GM23338 (cell line): ENCODE data around the gene PCK2. TPM values are rescaled to one million over a fixed set of nuclear protein-coding genes. Genes with fewer than 3 reads are reported as not detected.

Experiments
- ATAC-seq: fragments of 200-7000 bp; cut with Tn5 transposase; 3 replicates; pipeline ENCODE4 v1.9.1; 2020
- DNase-seq: peaks from one replicate; pipeline ENCODE4 v3.0.0-alpha.2; 2015; ENCODE audit warnings: low spot score
- H2AFZ ChIP-seq: fragments of 200-600 bp; sonication (generic); 2 replicates; pipeline ENCODE4 v1.8.0; 2016; ENCODE audit warnings: antibody characterized with exemption, mild to moderate bottlenecking, moderate library complexity
- H3F3A ChIP-seq: fragments of 200-600 bp; sonication (generic); replicated peaks from 2 replicates; pipeline ENCODE4 v1.8.0; 2017; ENCODE audit warnings: antibody characterized with exemption, mixed run types, low read depth
- H3K27ac ChIP-seq: fragments of 200-600 bp; sonication (generic); 2 replicates; pipeline ENCODE4 v1.6.1; 2016; ENCODE audit warnings: low read depth
- H3K27me3 ChIP-seq: fragments of 200-600 bp; sonication (generic); 2 replicates; pipeline ENCODE4 v1.8.0; 2016; ENCODE audit warnings: mild to moderate bottlenecking, mixed run types, moderate library complexity; ENCODE audit not compliant: insufficient read depth
- H3K36me3 ChIP-seq: fragments of 200-600 bp; sonication (generic); 2 replicates; pipeline ENCODE4 v1.8.0; 2016; ENCODE audit warnings: mild to moderate bottlenecking; ENCODE audit not compliant: insufficient read depth
- H3K4me1 ChIP-seq: fragments of 200-600 bp; sonication (generic); 2 replicates; pipeline ENCODE4 v1.8.0; 2016; ENCODE audit warnings: mild to moderate bottlenecking, moderate library complexity; ENCODE audit not compliant: insufficient read depth
- H3K4me2 ChIP-seq: fragments of 200-600 bp; sonication (generic); 2 replicates; pipeline ENCODE4 v1.7.1; 2017; ENCODE audit warnings: mixed run types
- H3K4me3 ChIP-seq: fragments of 200-600 bp; sonication (generic); 2 replicates; pipeline ENCODE4 v1.6.1; 2016; ENCODE audit warnings: mixed run types
- H3K79me2 ChIP-seq: fragments of 200-600 bp; sonication (generic); replicated peaks from 2 replicates; pipeline ENCODE4 v1.8.0; 2017; ENCODE audit warnings: mild to moderate bottlenecking; ENCODE audit not compliant: insufficient read depth
- H3K9me2 ChIP-seq: fragments of 200-600 bp; sonication (generic); 2 replicates; pipeline ENCODE4 v1.8.0; 2017; ENCODE audit not compliant: insufficient read depth
- H4K20me1 ChIP-seq: fragments of 200-600 bp; sonication (generic); replicated peaks from 2 replicates; pipeline ENCODE4 v1.8.0; 2017; ENCODE audit warnings: mild to moderate bottlenecking; ENCODE audit not compliant: insufficient read depth
- H3K27ac Mint-ChIP-seq: 2 replicates; pipeline ENCODE4 v1.8.0; 2020; ENCODE audit warnings: inconsistent platforms, mild to moderate bottlenecking, moderate library complexity, mixed read lengths
- H3K27me3 Mint-ChIP-seq: 3 replicates; pipeline ENCODE4 v1.8.0; 2022; ENCODE audit warnings: low read depth, mild to moderate bottlenecking, moderate library complexity, mixed read lengths, inconsistent platforms; ENCODE audit not compliant: insufficient read depth, poor library complexity
- H3K36me3 Mint-ChIP-seq: 3 replicates; pipeline ENCODE4 v1.8.0; 2021; ENCODE audit warnings: low read depth, mild to moderate bottlenecking, inconsistent platforms, moderate library complexity, mixed read lengths
- H3K4me1 Mint-ChIP-seq: 3 replicates; pipeline ENCODE4 v1.8.0; 2020; ENCODE audit warnings: mild to moderate bottlenecking, inconsistent platforms, mixed read lengths
- H3K4me3 Mint-ChIP-seq: 3 replicates; pipeline ENCODE4 v1.8.0; 2021; ENCODE audit warnings: moderate library complexity, mild to moderate bottlenecking, inconsistent platforms, mixed read lengths
- H3K9me3 Mint-ChIP-seq: 3 replicates; pipeline ENCODE4 v1.8.0; 2020; ENCODE audit warnings: moderate library complexity, mild to moderate bottlenecking, inconsistent platforms, mixed read lengths
- CREB1 ChIP-seq: fragments of 250-450 bp; sonication (Bioruptor Pico); IDR thresholded peaks from 2 replicates; pipeline ENCODE4 v1.5.0; 2020; ENCODE audit warnings: low read depth, mild to moderate bottlenecking, moderate library complexity
- CTCF ChIP-seq, 2 experiments: fragments of 200-600 bp in 1 of 2; sonication (generic) in 1 of 2; conservative IDR thresholded peaks; 2 replicates each; pipeline versions ENCODE4 v1.5.1 to v1.6.1; 2016 to 2017; ENCODE audit warnings: antibody characterized with exemption in 2 of 2, low read depth in 2 of 2, mild to moderate bottlenecking in 2 of 2, moderate library complexity in 1 of 2
- ETS1 ChIP-seq: IDR thresholded peaks from 2 replicates; pipeline ENCODE4 v1.6.1; 2016; ENCODE audit warnings: antibody characterized with exemption
- EZH2 ChIP-seq: fragments of 200-600 bp; sonication (generic); IDR thresholded peaks from one replicate; pipeline ENCODE4 v1.8.0; 2017; ENCODE audit warnings: antibody characterized with exemption, mild to moderate bottlenecking, low read depth; ENCODE audit not compliant: unreplicated experiment
- EZH2phosphoT487 ChIP-seq: fragments of 200-600 bp; sonication (generic); IDR thresholded peaks from one replicate; pipeline ENCODE4 v1.8.1; 2018; ENCODE audit warnings: antibody characterized with exemption; ENCODE audit not compliant: unreplicated experiment
- JUNB ChIP-seq: IDR thresholded peaks from one replicate; pipeline ENCODE4 v1.6.1; 2016; ENCODE audit warnings: antibody characterized with exemption; ENCODE audit not compliant: unreplicated experiment
- NANOG ChIP-seq: IDR thresholded peaks from 2 replicates; pipeline ENCODE4 v1.6.1; 2016; ENCODE audit warnings: antibody characterized with exemption, borderline replicate concordance
- POLR2AphosphoS5 ChIP-seq: IDR thresholded peaks from 2 replicates; pipeline ENCODE4 v1.6.1; 2016; ENCODE audit warnings: antibody characterized with exemption, low read depth
- REST ChIP-seq: IDR thresholded peaks from one replicate; pipeline ENCODE4 v1.6.1; 2018; ENCODE audit warnings: antibody characterized with exemption; ENCODE audit not compliant: unreplicated experiment
- STAT1 ChIP-seq: IDR thresholded peaks from one replicate; pipeline ENCODE4 v1.6.1; 2016; ENCODE audit warnings: antibody characterized with exemption; ENCODE audit not compliant: unreplicated experiment
- ZNF114 ChIP-seq: fragments of 250-450 bp; sonication (Bioruptor Pico); IDR thresholded peaks from 2 replicates; pipeline ENCODE4 v1.5.0; 2020; ENCODE audit warnings: mild to moderate bottlenecking, moderate library complexity
- ZNF331 ChIP-seq: fragments of 250-450 bp; sonication (Bioruptor Pico); IDR thresholded peaks from 2 replicates; pipeline ENCODE4 v1.5.0; 2020; ENCODE audit warnings: low read depth, mild to moderate bottlenecking, moderate library complexity
- ZNF462 ChIP-seq: fragments of 250-450 bp; sonication (Bioruptor Pico); IDR thresholded peaks from 2 replicates; pipeline ENCODE4 v1.5.0; 2020; ENCODE audit warnings: mild to moderate bottlenecking, moderate library complexity
- polyA plus RNA-seq: library from polyadenylated mRNA; unstranded; fragments of >200 nt; fragmentation: Nextera tagmentation; extraction: Ambion mirVana; gene quantifications from 2 replicates; pipeline ENCODE4 v1.2.1, GENCODE V29; 2016
- total RNA-seq: library from RNA; depleted of rRNA; stranded (reverse); fragments of >200 nt; shearing (Covaris generic); gene quantifications from 2 replicates; pipeline ENCODE4 v1.2.3, GENCODE V29; 2014

PCK2 gene
- total and polyA plus RNA-seq, 2 experiments from 2014 or later: 53.5 to 103 TPM

DNA sequence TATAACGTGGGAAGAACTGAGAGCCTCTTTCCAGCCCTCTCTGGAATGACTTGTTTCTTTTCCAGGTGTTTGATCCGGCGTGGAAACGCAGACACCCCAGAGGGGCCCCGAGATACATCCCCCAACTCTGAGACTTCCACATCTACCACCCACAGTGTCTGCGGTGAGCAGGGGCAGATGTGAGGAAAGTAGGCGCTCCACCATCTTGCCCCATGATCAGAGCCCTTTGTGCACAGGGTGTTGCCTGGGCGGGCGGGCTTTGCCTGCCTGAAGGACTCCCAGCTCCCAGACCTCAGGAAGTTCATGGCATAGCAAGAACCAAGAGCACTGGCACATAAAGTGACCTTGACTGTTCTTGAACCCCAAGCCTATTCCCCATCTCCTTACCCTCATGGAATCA lies 39.5 kb upstream of the PCK2 start:
- H3K4me3 Mint-ChIP-seq: no peak overlapping the region

More for the DNA sequence above, 39.5 kb upstream of the PCK2 start:
- no peak for ATAC-seq
- H3K4me1 Mint-ChIP-seq: peaks cover 32% of the 10 kb centered on the region
- H3K4me2 ChIP-seq: no peak overlapping the region
- peaks cover 21% of the 10 kb centered on the region for H3K27me3 Mint-ChIP-seq
- H3K4me3 ChIP-seq: no peak overlapping the region
- no peaks in the 10 kb centered on the region for H3K36me3 ChIP-seq
- no peaks in the 10 kb centered on the region for H3K79me2 ChIP-seq
- no peaks in the 10 kb centered on the region for H3K27me3 ChIP-seq
- no peak for TF ChIP-seq ZNF114 (CRISPR knock-in tag)
- TF ChIP-seq EZH2phosphoT487: no peak
- TF ChIP-seq JUNB: no peak
- no peak for TF ChIP-seq ZNF331
- no peak for TF ChIP-seq CTCF (conservative IDR thresholded peaks at IDR 0.05; ENCODE audit: low read depth in 2 of 2)
- TF ChIP-seq STAT1: no peak
- no peak for TF ChIP-seq EZH2
- TF ChIP-seq REST: no peak
- TF ChIP-seq ETS1: no peak
- no peak for TF ChIP-seq ZNF462 (CRISPR knock-in tag)
- TF ChIP-seq POLR2AphosphoS5: no peak
- TF ChIP-seq NANOG: no peak
- no peak for TF ChIP-seq CREB1
- H4K20me1 ChIP-seq: no peaks in the 10 kb centered on the region
- H2AFZ ChIP-seq: no peak overlapping the region
- peaks cover 25% of the 10 kb centered on the region for H3K36me3 Mint-ChIP-seq
- H3K27ac Mint-ChIP-seq: no peak overlapping the region
- H3F3A ChIP-seq: 0 out of 2 replicates have a peak, but pooled peaks cover 4% of the 10 kb centered on the region
- H3K9me2 ChIP-seq: no peaks in the 10 kb centered on the region
- H3K9me3 Mint-ChIP-seq: no peaks in the 10 kb centered on the region; the same call in 2 of the 3 replicates
- no peak for DNase-seq
- H3K27ac ChIP-seq: no peak overlapping the region
- H3K4me1 ChIP-seq: peaks cover 9% of the 10 kb centered on the region; the same call in 1 of the 2 replicates
